AG04450 (cell line): ENCODE results near the gene ASXL3. TPM values are rescaled to one million over a fixed set of nuclear protein-coding genes. Genes with fewer than 3 reads are reported as not detected.

Experiments used
- CTCF ChIA-PET: fragments of 300-600, 350-600 bp; formaldehyde crosslinking; extraction: SDS; loops from one replicate; lab custom pipeline; 2022; ENCODE audit warnings: antibody characterized with exemption, inconsistent platforms; lab: Charles Lee
- POLR2A ChIA-PET: fragments of 350-600 bp; formaldehyde crosslinking; extraction: SDS; loops from one replicate; lab custom pipeline; 2021; ENCODE audit warnings: antibody characterized with exemption, inconsistent platforms; lab: Yijun Ruan, JAX
- DNase-seq: peaks from one replicate; pipeline ENCODE4 v3.0.0-alpha.2; 2011; ENCODE audit warnings: low read depth, low spot score
- H3K27ac ChIP-seq: one replicate; pipeline ENCODE4 v1.5.1; 2012; ENCODE audit warnings: low read depth, low read length, control low read depth
- H3K27me3 ChIP-seq: one replicate; pipeline ENCODE4 v1.6.0; 2012; ENCODE audit warnings: low read length; ENCODE audit not compliant: control insufficient read depth, insufficient read depth
- H3K4me3 ChIP-seq: 2 replicates; pipeline ENCODE4 v1.5.1; 2011; ENCODE audit warnings: mild to moderate bottlenecking, low read depth, low read length, control low read depth
- H3K9me3 ChIP-seq: 2 replicates; pipeline ENCODE4 v1.5.1; 2012; ENCODE audit warnings: low read length; ENCODE audit not compliant: control insufficient read depth, insufficient read depth
- CTCF ChIP-seq: IDR thresholded peaks from 2 replicates; pipeline ENCODE4 v1.5.1; 2011; ENCODE audit warnings: low read depth, low read length, control low read depth, inconsistent platforms
- polyA plus RNA-seq: library from polyadenylated mRNA; depleted of rRNA; stranded (reverse); fragments of >200 nt; gene quantifications from 2 replicates; pipeline ENCODE4 v1.2.3, GENCODE V29; 2011

Gene ASXL3
- polyA plus RNA-seq, 1 experiment = 0.19 TPM

GRCh38 chr18:33605250-33605649 is 27.2 kb downstream of the ASXL3 start:
- ChIA-PET POLR2A (no interaction called here), CTCF (interaction anchor here (0.6 kb wide), 1 partner anchor 518 kb away, joined by 3 read pairs; no protein-coding TSS in a partner anchor)
- TF ChIP-seq CTCF = no peak
- Histone ChIP-seq H3K27me3 (no peaks in the 10 kb centered on the region), H3K27ac (no peak overlapping the region), H3K9me3 (no peaks in the 10 kb centered on the region), H3K4me3 (no peak overlapping the region)
- DNase-seq = no peak

GRCh38 chr18:33606621-33607020 is 28.6 kb downstream of the ASXL3 start:
- Histone ChIP-seq H3K9me3 (no peaks in the 10 kb centered on the region), H3K27ac (no peak overlapping the region), H3K27me3 (no peaks in the 10 kb centered on the region), H3K4me3 (no peak overlapping the region)
- DNase-seq = no peak
- CTCF ChIA-PET = no interaction called here
- no peak for TF ChIP-seq CTCF
- POLR2A ChIA-PET = no interaction called here

- POLR2A ChIA-PET = no interaction called here
- no peak for TF ChIP-seq CTCF
- Histone ChIP-seq H3K27ac (no peak overlapping the region), H3K9me3 (no peaks in the 10 kb centered on the region), H3K4me3 (no peak overlapping the region), H3K27me3 (no peaks in the 10 kb centered on the region)
- no peak for DNase-seq
- CTCF ChIA-PET = no interaction called here
Observed at GRCh38 chr18:33611525-33612135, 33.6 kb downstream of the ASXL3 start.

GRCh38 chr18:33612632-33613031 is 34.6 kb downstream of the ASXL3 start:
- Histone ChIP-seq H3K4me3 (no peak overlapping the region), H3K27ac (no peak overlapping the region), H3K9me3 (no peaks in the 10 kb centered on the region), H3K27me3 (no peaks in the 10 kb centered on the region)
- ChIA-PET POLR2A (no interaction called here), CTCF (no interaction called here)
- DNase-seq = no peak
- no peak for TF ChIP-seq CTCF

- ChIA-PET POLR2A (no interaction called here), CTCF (no interaction called here)
- no peak overlapping the region for H3K4me3 ChIP-seq
- H3K27ac ChIP-seq = no peak overlapping the region
- no peak for DNase-seq
- no peaks in the 10 kb centered on the region for H3K9me3 ChIP-seq
- no peak for TF ChIP-seq CTCF
- no peaks in the 10 kb centered on the region for H3K27me3 ChIP-seq
Observed at GRCh38 chr18:33616556-33616955, 38.5 kb downstream of the ASXL3 start.
